HL-60 (cell line): Measurements from ENCODE around the gene UBTF.

Experiments used
- DNase-seq, 2 experiments: peaks; one replicate each; pipeline ENCODE4 v3.0.0-alpha.2; 2010 to 2020; ENCODE audit warnings: low read depth in 1 of 2, low spot score in 1 of 2
- H3K27ac ChIP-seq: fragments of 250-450 bp; sonication (Bioruptor Pico); replicated peaks from 2 replicates; pipeline ENCODE4 v1.5.1; 2020; ENCODE audit warnings: mild to moderate bottlenecking, moderate library complexity
- H3K27me3 ChIP-seq: fragments of 250-450 bp; sonication (Bioruptor Pico); 2 replicates; pipeline ENCODE4 v1.5.1; 2021; ENCODE audit warnings: mild to moderate bottlenecking, moderate library complexity; ENCODE audit not compliant: insufficient read depth, poor library complexity, severe bottlenecking
- H3K4me3 ChIP-seq: replicated peaks from 2 replicates; pipeline ENCODE4 v1.5.1; 2011; ENCODE audit warnings: mild to moderate bottlenecking, control low read depth, low read length; ENCODE audit not compliant: insufficient read depth
- CTCF ChIP-seq: IDR thresholded peaks from one replicate; pipeline ENCODE4 v1.5.1; 2011; ENCODE audit warnings: low read length, control low read depth, inconsistent platforms; ENCODE audit not compliant: insufficient read depth
- GABPA ChIP-seq: IDR thresholded peaks from 2 replicates; pipeline ENCODE4 v1.6.1; 2012; ENCODE audit warnings: low read depth
- POLR2AphosphoS5 ChIP-seq: IDR thresholded peaks from 2 replicates; pipeline ENCODE4 v1.6.1; 2012; ENCODE audit warnings: low read depth
- REST ChIP-seq: IDR thresholded peaks from 2 replicates; pipeline ENCODE4 v1.6.1; 2012; ENCODE audit warnings: low read depth; ENCODE audit not compliant: insufficient replicate concordance
- SPI1 ChIP-seq: IDR thresholded peaks from 2 replicates; pipeline ENCODE4 v1.6.1; 2012; ENCODE audit warnings: low read depth, mild to moderate bottlenecking, borderline replicate concordance

The UBTF gene

GRCh38 chr17:44262654-44263225 lies 43.3 kb upstream of the UBTF start:
- Histone ChIP-seq H3K27ac (no peak overlapping the region), H3K27me3 (no peaks in the 10 kb centered on the region), H3K4me3 (no peak overlapping the region)
- no peak for TF ChIP-seq SPI1
- no peak for TF ChIP-seq POLR2AphosphoS5
- TF ChIP-seq GABPA, result no peak
- TF ChIP-seq CTCF, result no peak
- TF ChIP-seq REST, result no peak
- no peak for DNase-seq

- no peak overlapping the region for H3K27ac ChIP-seq
- no peak for TF ChIP-seq SPI1
- TF ChIP-seq GABPA, result no peak
- no peak for TF ChIP-seq POLR2AphosphoS5
- TF ChIP-seq CTCF, result no peak
- no peak for TF ChIP-seq REST
- no peak for DNase-seq
- H3K4me3 ChIP-seq, result no peak overlapping the region
- H3K27me3 ChIP-seq, result no peaks in the 10 kb centered on the region
These were observed 40.8 kb upstream of the UBTF start for GRCh38 chr17:44260296-44260695.

- TF ChIP-seq REST (no peak), GABPA (no peak), POLR2AphosphoS5 (no peak), CTCF (no peak), SPI1 (no peak)
- Histone ChIP-seq H3K27me3 (no peaks in the 10 kb centered on the region), H3K27ac (no peak overlapping the region), H3K4me3 (no peak overlapping the region)
- no peak for DNase-seq
These were observed 39.4 kb upstream of the UBTF start for GRCh38 chr17:44258811-44259351.
